Sigmoid colon (tissue), 7 donors: Measurements from ENCODE around the gene LCOR. TPM values are rescaled to one million over a fixed set of nuclear protein-coding genes. Genes with fewer than 3 reads are reported as not detected.

Experiments used
- DNase-seq: peaks from one replicate; pipeline ENCODE4 v3.0.0-alpha.2; 2019
- H3K27ac ChIP-seq, 4 donors: fragments of 200-600 bp; sonication (generic); one replicate each; pipeline ENCODE4 v1.5.1; 2016 to 2019; ENCODE audit warnings: mild to moderate bottlenecking in 1 of 4
- H3K27me3 ChIP-seq, 3 donors: fragments of 200-600 bp; sonication (generic); one replicate each; pipeline ENCODE4 v1.5.1; 2019; ENCODE audit warnings: mild to moderate bottlenecking in 1 of 3
- H3K36me3 ChIP-seq, 4 donors: fragments of 200-600 bp; sonication (generic); one replicate each; pipeline ENCODE4 v1.5.1; 2016 to 2019
- H3K4me1 ChIP-seq, 4 donors: fragments of 200-600 bp; sonication (generic); one replicate each; pipeline ENCODE4 v1.5.1; 2017 to 2019
- H3K4me3 ChIP-seq, 4 donors: fragments of 200-600 bp; sonication (generic); one replicate each; pipeline ENCODE4 v1.5.1; 2017 to 2019; ENCODE audit warnings: mild to moderate bottlenecking in 2 of 4, moderate library complexity in 1 of 4
- H3K9me3 ChIP-seq, 4 donors: fragments of 200-600 bp in 3 of 4; sonication (generic) in 3 of 4; one replicate each; pipeline versions ENCODE4 v1.5.1 to v1.6.1; 2013 to 2019
- EP300 ChIP-seq, 4 donors: sonication (generic); formaldehyde crosslinking; IDR thresholded peaks; one replicate each; pipeline ENCODE4 v1.6.1; 2017; ENCODE audit warnings: antibody characterized with exemption in 4 of 4
- POLR2A ChIP-seq, 2 donors: fragments of 450-650 bp; IDR thresholded peaks; one replicate each; pipeline ENCODE4 v1.6.1; 2016; ENCODE audit warnings: antibody characterized with exemption in 2 of 2, mild to moderate bottlenecking in 2 of 2, moderate library complexity in 2 of 2
- POLR2AphosphoS5 ChIP-seq, 4 donors: sonication (generic); formaldehyde crosslinking; IDR thresholded peaks; one replicate each; pipeline ENCODE4 v1.6.1; 2017; ENCODE audit warnings: antibody characterized with exemption in 4 of 4
- WGBS, 2 donors: extraction: QIAGEN DNeasy Blood & Tissue Kit; methylation state at CpG; one replicate each; pipeline ENCODE4 v1.1.7; 2013; 5-methylcytosine and 5-hydroxymethylcytosine counted together
- intact Hi-C: fragments of 100-400 bp; cut with DNase I; formaldehyde crosslinking; loops from one replicate; pipeline ENCODE4 v1.15.1; 2023
- polyA plus RNA-seq, 3 donors: library from polyadenylated mRNA; stranded (reverse); fragments of 200-250 nt; gene quantifications; one replicate each; pipeline ENCODE4 v1.2.3, GENCODE V29; 2013
- total RNA-seq, 4 donors: library from RNA; depleted of rRNA; stranded (reverse); fragments of >200 nt; gene quantifications; one replicate each; pipeline ENCODE4 v1.1.0, GENCODE V29; 2016
- TF ChIP-seq, protein P1 (sequence below), 4 experiments: fragments of 450-650 bp in 3 of 4; fragments of 200-600 bp in 1 of 4; IDR thresholded peaks; one replicate each; pipeline ENCODE4 v1.5.1; 2016 to 2019; ENCODE audit warnings: antibody characterized with exemption in 4 of 4, mild to moderate bottlenecking in 3 of 4, moderate library complexity in 2 of 4
- donor health status: healthy with polysubstance abuse.
- donor health status: Bipolar disorder and iron deficiency.
- donor health status: healthy.

Gene LCOR
- total and polyA plus RNA-seq, 7 donors: 8.4 to 270 (median 19.6) TPM

- H3K4me1 ChIP-seq: no peaks in the 10 kb centered on the region
- TF ChIP-seq, protein P1, sequence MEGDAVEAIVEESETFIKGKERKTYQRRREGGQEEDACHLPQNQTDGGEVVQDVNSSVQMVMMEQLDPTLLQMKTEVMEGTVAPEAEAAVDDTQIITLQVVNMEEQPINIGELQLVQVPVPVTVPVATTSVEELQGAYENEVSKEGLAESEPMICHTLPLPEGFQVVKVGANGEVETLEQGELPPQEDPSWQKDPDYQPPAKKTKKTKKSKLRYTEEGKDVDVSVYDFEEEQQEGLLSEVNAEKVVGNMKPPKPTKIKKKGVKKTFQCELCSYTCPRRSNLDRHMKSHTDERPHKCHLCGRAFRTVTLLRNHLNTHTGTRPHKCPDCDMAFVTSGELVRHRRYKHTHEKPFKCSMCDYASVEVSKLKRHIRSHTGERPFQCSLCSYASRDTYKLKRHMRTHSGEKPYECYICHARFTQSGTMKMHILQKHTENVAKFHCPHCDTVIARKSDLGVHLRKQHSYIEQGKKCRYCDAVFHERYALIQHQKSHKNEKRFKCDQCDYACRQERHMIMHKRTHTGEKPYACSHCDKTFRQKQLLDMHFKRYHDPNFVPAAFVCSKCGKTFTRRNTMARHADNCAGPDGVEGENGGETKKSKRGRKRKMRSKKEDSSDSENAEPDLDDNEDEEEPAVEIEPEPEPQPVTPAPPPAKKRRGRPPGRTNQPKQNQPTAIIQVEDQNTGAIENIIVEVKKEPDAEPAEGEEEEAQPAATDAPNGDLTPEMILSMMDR (IDR thresholded peaks at IDR 0.05): no peak
- TF ChIP-seq POLR2AphosphoS5 (IDR thresholded peaks at IDR 0.05) (no peak), EP300 (IDR thresholded peaks at IDR 0.05) (no peak), POLR2A (IDR thresholded peaks at IDR 0.05) (no peak)
- intact Hi-C loops: no loop called here
- WGBS, 2 donors: 18 to 69% methylated on average over 2 of the region's 2 CpGs
- no peak overlapping the region for H3K4me3 ChIP-seq
- no peak for DNase-seq
- H3K27ac ChIP-seq: no peak overlapping the region
- no peaks in the 10 kb centered on the region for H3K27me3 ChIP-seq
- no peaks in the 10 kb centered on the region for H3K9me3 ChIP-seq
- no peaks in the 10 kb centered on the region for H3K36me3 ChIP-seq
Measured at GRCh38 chr10:96975136-96975535, 143.0 kb downstream of the LCOR start.

DNA sequence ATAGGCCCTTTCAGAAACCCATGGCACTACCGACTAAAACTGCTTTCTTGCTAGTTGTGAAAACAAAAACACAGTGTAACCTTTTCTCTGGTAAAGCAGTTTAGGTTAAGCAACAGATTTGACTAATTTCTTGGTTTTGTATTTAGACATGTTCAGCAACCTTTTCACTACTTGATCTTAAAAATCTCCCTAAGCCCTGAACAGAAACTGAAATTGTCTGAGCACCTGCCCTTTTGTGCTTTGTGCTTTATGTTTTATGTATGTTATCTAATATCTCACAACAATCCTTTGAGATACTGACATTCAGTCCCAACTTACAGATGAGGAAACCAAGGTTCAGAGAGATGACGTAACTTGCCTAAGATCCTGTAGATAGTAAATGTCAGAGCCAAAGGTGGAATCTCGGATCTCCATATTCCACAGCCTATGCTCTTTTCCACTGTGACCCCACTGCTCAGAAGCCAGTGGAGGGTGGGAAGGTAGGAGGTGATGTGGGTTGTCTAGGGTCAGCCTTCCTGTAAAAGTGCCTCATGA lies 146.6 kb downstream of the LCOR start:
- no peak overlapping the region for H3K27ac ChIP-seq
- intact Hi-C loops: no loop called here
- no peaks in the 10 kb centered on the region for H3K4me1 ChIP-seq
- H3K36me3 ChIP-seq: peaks cover 5 to 17% (median 10%) of the 10 kb centered on the region in 4 donors
- DNase-seq: no peak
- H3K27me3 ChIP-seq: no peaks in the 10 kb centered on the region
- TF ChIP-seq POLR2A (IDR thresholded peaks at IDR 0.05): no peak
- TF ChIP-seq EP300 (IDR thresholded peaks at IDR 0.05): no peak
- TF ChIP-seq, protein P1 (IDR thresholded peaks at IDR 0.05): no peak
- no peak for TF ChIP-seq POLR2AphosphoS5 (IDR thresholded peaks at IDR 0.05)
- no peaks in the 10 kb centered on the region for H3K9me3 ChIP-seq
- no peak overlapping the region for H3K4me3 ChIP-seq
- 79 to 83% methylated on average over 3 of the region's 3 CpGs for WGBS, 2 donors

GRCh38 chr10:96982149-96982930 lies 150.2 kb downstream of the LCOR start:
- Histone ChIP-seq H3K27me3 (no peaks in the 10 kb centered on the region), H3K4me3 (no peak overlapping the region), H3K27ac (no peak overlapping the region), H3K4me1 (no peaks in the 10 kb centered on the region), H3K9me3 (no peaks in the 10 kb centered on the region), H3K36me3 (peaks cover 5 to 17% (median 10%) of the 10 kb centered on the region in 4 donors)
- no peak for TF ChIP-seq POLR2A (IDR thresholded peaks at IDR 0.05)
- no peak for TF ChIP-seq POLR2AphosphoS5 (IDR thresholded peaks at IDR 0.05)
- no peak for TF ChIP-seq EP300 (IDR thresholded peaks at IDR 0.05)
- TF ChIP-seq, protein P1 (IDR thresholded peaks at IDR 0.05): no peak
- no peak for DNase-seq
- WGBS, 2 donors: 87 to 97% methylated on average over 12 of the region's 12 CpGs
- intact Hi-C loops: no loop called here

GRCh38 chr10:96984541-96985131 lies 152.5 kb downstream of the LCOR start:
- peak overlapping the region in 1 of 4 donors; percentile 13 for H3K4me3 ChIP-seq
- intact Hi-C loops: no loop called here
- TF ChIP-seq EP300 (IDR thresholded peaks at IDR 0.05) (no peak), POLR2A (IDR thresholded peaks at IDR 0.05) (no peak), POLR2AphosphoS5 (IDR thresholded peaks at IDR 0.05) (no peak)
- TF ChIP-seq, protein P1 (IDR thresholded peaks at IDR 0.05): no peak
- H3K27me3 ChIP-seq: no peaks in the 10 kb centered on the region
- WGBS, 2 donors: 55 to 88% methylated on average over 14 of the region's 14 CpGs
- no peak for DNase-seq
- H3K9me3 ChIP-seq: no peaks in the 10 kb centered on the region
- peaks cover 0 to 13% (median 3%) of the 10 kb centered on the region in 4 donors for H3K4me1 ChIP-seq
- peaks cover 5 to 17% (median 10%) of the 10 kb centered on the region in 4 donors for H3K36me3 ChIP-seq
- H3K27ac ChIP-seq: peak overlapping the region in 1 of 4 donors; percentile 9
